Activated CD4-positive, alpha-beta T cell treated with anti-CD3 and anti-CD28 coated beads, Interleukin-2, amount 10 ng/mL, durations not matched to agents 7 days and 5 days (primary cell): ENCODE results near the gene SCART1. TPM values are rescaled to one million over a fixed set of nuclear protein-coding genes. Genes with fewer than 3 reads are reported as not detected.

ENCODE experiments used
- CTCF ChIA-PET: fragments of 350-600 bp; sonication (Branson Sonifier 250); formaldehyde crosslinking; loops from one replicate; lab custom pipeline; 2021; ENCODE audit warnings: antibody characterized with exemption; lab: Charles Lee
- POLR2A ChIA-PET: fragments of 350-600 bp; sonication (Branson Sonifier 250); formaldehyde crosslinking; loops from one replicate; lab custom pipeline; 2021; ENCODE audit warnings: antibody characterized with exemption; lab: Charles Lee
- DNase-seq: peaks from one replicate; pipeline ENCODE4 v3.0.0-alpha.2; 2020
- H3K27ac Mint-ChIP-seq: one replicate; pipeline ENCODE4 v1.8.0; 2021; ENCODE audit warnings: mild to moderate bottlenecking, moderate library complexity, mixed read lengths
- H3K27me3 Mint-ChIP-seq: one replicate; pipeline ENCODE4 v1.8.0; 2021; ENCODE audit warnings: mixed read lengths
- H3K36me3 Mint-ChIP-seq: one replicate; pipeline ENCODE4 v1.8.0; 2021; ENCODE audit warnings: low read depth, mixed read lengths
- H3K4me1 Mint-ChIP-seq: one replicate; pipeline ENCODE4 v1.8.0; 2021; ENCODE audit warnings: mixed read lengths
- H3K4me3 Mint-ChIP-seq: one replicate; pipeline ENCODE4 v1.8.0; 2021; ENCODE audit warnings: mild to moderate bottlenecking, moderate library complexity, mixed read lengths
- H3K9me3 Mint-ChIP-seq: one replicate; pipeline ENCODE4 v1.8.0; 2021; ENCODE audit warnings: mixed read lengths
- total RNA-seq, 2 experiments: library from RNA; stranded (reverse); gene quantifications; one replicate each; pipeline ENCODE4 v1.2.3, GENCODE V29; 2021

Gene SCART1
- total RNA-seq, 2 experiments from 2014 or later, result 3.7 to 4.5 TPM

GRCh38 chr10:133452453-133452852 lies 1.3 kb upstream of the SCART1 start:
- ChIA-PET CTCF (interaction anchor here (1.5 kb wide), 1 partner anchor 12 kb away, joined by 3 read pairs; no protein-coding TSS in a partner anchor), POLR2A (no interaction called here)
- Mint-ChIP-seq H3K27ac (no peak overlapping the region), H3K9me3 (peaks cover 20% of the 10 kb centered on the region), H3K36me3 (peaks cover 8% of the 10 kb centered on the region), H3K4me1 (no peaks in the 10 kb centered on the region), H3K27me3 (peaks cover 5% of the 10 kb centered on the region), H3K4me3 (no peak overlapping the region)
- no peak for DNase-seq

- no peaks in the 10 kb centered on the region for H3K4me1 Mint-ChIP-seq
- POLR2A ChIA-PET, result no interaction called here
- no peak for DNase-seq
- peaks cover 2% of the 10 kb centered on the region for H3K9me3 Mint-ChIP-seq
- H3K27me3 Mint-ChIP-seq, result peaks cover 4% of the 10 kb centered on the region
- H3K36me3 Mint-ChIP-seq, result no peaks in the 10 kb centered on the region
- H3K27ac Mint-ChIP-seq, result no peak overlapping the region
- peak overlapping the region; percentile 42 for H3K4me3 Mint-ChIP-seq
- CTCF ChIA-PET, result interaction anchor here (1.7 kb wide), 1 partner anchor 10 kb away, joined by 4 read pairs; no protein-coding TSS in a partner anchor
Observed at GRCh38 chr10:133454204-133454893, 604 bp downstream of the SCART1 start.

GRCh38 chr10:133455196-133455595 lies 1.5 kb downstream of the SCART1 start:
- Mint-ChIP-seq H3K4me1 (no peaks in the 10 kb centered on the region), H3K9me3 (no peaks in the 10 kb centered on the region), H3K36me3 (no peaks in the 10 kb centered on the region), H3K4me3 (no peak overlapping the region), H3K27ac (no peak overlapping the region), H3K27me3 (peaks cover 3% of the 10 kb centered on the region)
- DNase-seq, result no peak
- CTCF ChIA-PET, result no interaction called here
- POLR2A ChIA-PET, result no interaction called here

- POLR2A ChIA-PET, result no interaction called here
Observed at GRCh38 chr10:133455611-133456031, 1.9 kb downstream of the SCART1 start.

DNA sequence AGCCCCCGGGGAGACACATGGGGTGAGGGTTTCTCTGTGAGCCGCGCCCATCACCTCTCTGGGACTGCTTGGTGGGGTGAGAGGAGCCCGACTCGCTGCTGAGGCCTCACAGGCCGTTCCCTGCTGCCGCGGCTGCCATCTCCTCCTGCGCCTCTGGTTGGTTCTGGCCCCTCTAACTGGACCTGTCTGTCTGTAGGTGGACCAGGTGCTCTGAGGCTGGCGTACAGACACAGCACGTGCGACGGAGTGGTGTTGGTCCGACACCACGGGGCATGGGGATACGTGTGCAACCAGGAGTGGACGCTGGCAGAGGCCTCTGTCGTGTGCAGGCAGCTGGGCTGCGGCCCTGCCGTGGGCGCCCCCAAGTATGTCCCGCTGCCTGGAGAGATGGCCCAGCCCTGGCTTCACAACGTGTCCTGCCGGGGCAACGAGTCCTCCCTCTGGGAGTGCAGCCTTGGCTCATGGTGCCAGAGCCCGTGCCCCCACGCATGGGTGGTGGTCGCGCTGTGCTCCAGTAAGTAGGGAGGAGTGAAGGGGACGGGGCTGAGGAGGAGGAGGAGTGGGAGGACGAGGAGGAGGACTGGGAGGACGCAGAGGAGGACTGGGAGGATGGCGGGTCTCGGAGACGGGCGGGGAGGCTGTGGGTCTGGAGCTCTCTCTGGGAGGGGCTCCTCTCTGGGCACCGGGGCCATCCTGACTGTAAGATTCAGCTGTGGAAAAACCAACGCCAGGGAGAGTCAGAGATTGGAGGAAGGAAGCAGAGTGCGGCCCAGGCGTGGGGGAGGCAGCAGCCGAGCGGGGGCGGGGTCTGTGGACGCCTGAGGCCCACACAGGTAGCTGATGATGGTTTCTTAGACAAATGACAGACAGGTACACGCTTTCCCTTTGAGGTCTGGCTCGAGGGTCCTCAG lies 2.6 kb downstream of the SCART1 start:
- ChIA-PET POLR2A (no interaction called here), CTCF (interaction anchor here (0.9 kb wide), 1 partner anchor 17 kb away, joined by 3 read pairs; no protein-coding TSS in a partner anchor)
- H3K4me1 Mint-ChIP-seq, result no peaks in the 10 kb centered on the region

More at GRCh38 chr10:133455611-133456031, 1.9 kb downstream of the SCART1 start:
- no peaks in the 10 kb centered on the region for H3K9me3 Mint-ChIP-seq
- H3K4me3 Mint-ChIP-seq, result no peak overlapping the region
- no peak overlapping the region for H3K27ac Mint-ChIP-seq
- no peaks in the 10 kb centered on the region for H3K4me1 Mint-ChIP-seq
- peak; percentile 3 for DNase-seq
- peaks cover 3% of the 10 kb centered on the region for H3K27me3 Mint-ChIP-seq
- CTCF ChIA-PET, result no interaction called here
- H3K36me3 Mint-ChIP-seq, result no peaks in the 10 kb centered on the region

DNA sequence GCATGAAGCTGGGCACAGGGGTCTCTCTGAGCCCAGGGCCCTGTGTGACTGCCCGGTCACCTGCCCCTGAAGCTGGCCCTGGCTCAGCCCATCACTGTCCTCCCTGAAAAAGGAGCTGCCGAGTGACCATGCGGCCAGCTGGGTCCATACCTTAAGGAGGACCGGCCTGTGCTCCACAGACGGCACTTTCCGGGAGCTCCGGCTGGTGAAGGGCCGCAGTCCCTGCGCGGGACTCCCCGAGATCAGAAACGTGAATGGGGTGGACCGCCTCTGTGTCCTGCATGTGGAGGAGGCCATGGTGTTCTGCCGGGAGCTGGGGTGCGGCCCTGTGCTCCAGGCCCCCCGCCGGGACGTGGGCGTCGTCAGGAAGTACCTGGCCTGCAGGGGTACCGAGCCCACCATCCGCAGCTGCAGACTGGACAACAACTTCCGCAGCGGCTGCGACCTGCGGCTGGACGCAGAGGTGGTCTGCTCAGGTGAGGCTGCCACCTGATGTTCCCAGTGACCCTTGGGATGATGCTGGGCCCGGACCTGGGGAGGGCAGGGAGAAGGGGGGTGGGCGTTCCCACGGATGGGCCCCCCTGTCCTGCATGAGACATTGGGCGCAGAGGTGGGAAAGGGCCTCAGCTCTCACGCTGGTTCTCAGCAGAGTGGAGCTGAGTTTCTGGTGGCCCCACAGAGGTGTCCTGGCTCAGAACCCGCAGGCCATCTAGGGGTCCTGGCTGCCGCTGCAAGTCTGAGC lies 3.5 kb downstream of the SCART1 start:
- Mint-ChIP-seq H3K27ac (no peak overlapping the region), H3K4me1 (no peaks in the 10 kb centered on the region), H3K36me3 (no peaks in the 10 kb centered on the region), H3K4me3 (no peak overlapping the region), H3K9me3 (no peaks in the 10 kb centered on the region), H3K27me3 (peaks cover 3% of the 10 kb centered on the region)
- CTCF ChIA-PET, result interaction anchor here (0.9 kb wide), 1 partner anchor 18 kb away, joined by 3 read pairs; no protein-coding TSS in a partner anchor
- DNase-seq, result peak; percentile 3
- POLR2A ChIA-PET, result no interaction called here

More for the DNA sequence above, 2.6 kb downstream of the SCART1 start:
- no peak overlapping the region for H3K27ac Mint-ChIP-seq
- no peaks in the 10 kb centered on the region for H3K36me3 Mint-ChIP-seq
- DNase-seq, result peak; percentile 3
- peaks cover 3% of the 10 kb centered on the region for H3K27me3 Mint-ChIP-seq
- H3K4me3 Mint-ChIP-seq, result no peak overlapping the region
- no peaks in the 10 kb centered on the region for H3K9me3 Mint-ChIP-seq

- Mint-ChIP-seq H3K27me3 (peaks cover 1% of the 10 kb centered on the region), H3K27ac (no peak overlapping the region), H3K9me3 (no peaks in the 10 kb centered on the region), H3K4me3 (no peak overlapping the region), H3K4me1 (no peaks in the 10 kb centered on the region), H3K36me3 (no peaks in the 10 kb centered on the region)
- POLR2A ChIA-PET, result no interaction called here
- peak; percentile 5 for DNase-seq
- CTCF ChIA-PET, result no interaction called here
Observed at GRCh38 chr10:133458021-133458709, 4.4 kb downstream of the SCART1 start.

- ChIA-PET CTCF (no interaction called here), POLR2A (no interaction called here)
- no peaks in the 10 kb centered on the region for H3K9me3 Mint-ChIP-seq
- H3K27me3 Mint-ChIP-seq, result peaks cover 5% of the 10 kb centered on the region
- H3K4me3 Mint-ChIP-seq, result no peak overlapping the region
- no peaks in the 10 kb centered on the region for H3K4me1 Mint-ChIP-seq
- no peak for DNase-seq
- no peaks in the 10 kb centered on the region for H3K36me3 Mint-ChIP-seq
- no peak overlapping the region for H3K27ac Mint-ChIP-seq
Observed at GRCh38 chr10:133458710-133459453, 5.1 kb downstream of the SCART1 start.

DNA sequence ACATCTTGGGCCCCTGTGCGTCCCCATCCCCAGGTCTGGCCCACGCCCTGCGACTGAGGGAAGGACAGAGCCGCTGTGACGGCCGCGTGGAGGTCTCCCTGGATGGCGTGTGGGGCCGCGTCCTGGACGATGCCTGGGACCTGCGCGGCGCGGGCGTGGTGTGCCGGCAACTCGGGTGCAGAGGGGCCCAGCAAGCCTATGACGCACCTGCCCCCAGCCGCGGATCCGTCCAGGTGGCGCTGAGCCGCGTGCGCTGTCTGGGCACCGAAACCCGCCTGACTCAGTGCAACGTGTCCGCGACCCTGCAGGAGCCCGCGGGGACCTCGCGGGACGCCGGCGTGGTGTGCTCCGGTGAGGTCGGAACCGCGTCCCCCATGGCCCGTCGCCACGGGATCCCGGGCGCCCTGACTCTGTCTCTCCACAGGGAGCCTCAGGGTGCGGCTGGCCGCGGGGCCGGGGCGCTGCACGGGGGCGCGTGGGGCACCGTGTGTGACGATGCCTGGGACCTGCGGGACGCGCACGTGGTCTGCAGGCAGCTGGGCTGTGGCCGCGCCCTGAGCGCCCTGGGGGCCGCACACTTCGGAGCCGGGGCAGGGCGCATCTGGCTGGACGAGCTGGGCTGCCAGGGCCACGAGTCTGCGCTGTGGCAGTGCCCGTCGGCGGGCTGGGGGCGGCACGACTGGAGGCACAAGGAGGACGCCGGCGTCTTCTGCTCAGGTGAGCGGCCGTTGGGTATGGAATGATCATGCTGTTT lies 5.9 kb downstream of the SCART1 start:
- DNase-seq, result no peak

GRCh38 chr10:133460208-133460769 lies 6.5 kb downstream of the SCART1 start:
- CTCF ChIA-PET, result no interaction called here
- peaks cover 6% of the 10 kb centered on the region for H3K27me3 Mint-ChIP-seq
- H3K4me3 Mint-ChIP-seq, result no peak overlapping the region
- no peaks in the 10 kb centered on the region for H3K36me3 Mint-ChIP-seq
- no peak for DNase-seq
- no peaks in the 10 kb centered on the region for H3K9me3 Mint-ChIP-seq
- H3K27ac Mint-ChIP-seq, result no peak overlapping the region
- POLR2A ChIA-PET, result no interaction called here
- H3K4me1 Mint-ChIP-seq, result no peaks in the 10 kb centered on the region

More for the DNA sequence above, 5.9 kb downstream of the SCART1 start:
- H3K4me1 Mint-ChIP-seq, result no peaks in the 10 kb centered on the region
- no peak overlapping the region for H3K27ac Mint-ChIP-seq
- peaks cover 6% of the 10 kb centered on the region for H3K27me3 Mint-ChIP-seq
- ChIA-PET CTCF (no interaction called here), POLR2A (no interaction called here)
- no peaks in the 10 kb centered on the region for H3K36me3 Mint-ChIP-seq
- H3K9me3 Mint-ChIP-seq, result no peaks in the 10 kb centered on the region
- H3K4me3 Mint-ChIP-seq, result no peak overlapping the region

DNA sequence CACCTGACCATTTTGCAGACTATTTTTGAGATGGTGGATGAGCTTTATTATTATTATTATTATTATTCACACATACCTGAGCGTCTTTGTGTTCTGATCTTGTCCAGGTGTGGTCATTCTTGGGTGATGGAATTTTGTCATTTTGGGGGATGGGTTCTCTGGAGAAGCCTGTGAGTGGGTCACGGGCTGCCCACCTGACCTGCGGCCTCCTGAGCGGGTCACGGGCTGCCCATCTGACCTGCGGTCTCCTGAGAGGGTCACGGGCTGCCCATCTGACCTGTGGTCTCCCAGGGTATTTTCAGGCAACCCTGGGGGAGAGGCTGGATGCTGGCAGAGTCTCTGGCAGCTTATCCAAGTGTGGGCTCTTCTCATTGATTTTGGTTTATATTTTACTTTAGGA lies 7.3 kb downstream of the SCART1 start:
- ChIA-PET POLR2A (no interaction called here), CTCF (interaction anchor here (0.9 kb wide), 1 partner anchor 24 kb away, joined by 3 read pairs; no protein-coding TSS in a partner anchor)
- no peak for DNase-seq
- no peaks in the 10 kb centered on the region for H3K9me3 Mint-ChIP-seq
- H3K4me3 Mint-ChIP-seq, result no peak overlapping the region
- no peaks in the 10 kb centered on the region for H3K4me1 Mint-ChIP-seq
- peaks cover 6% of the 10 kb centered on the region for H3K27me3 Mint-ChIP-seq
- no peak overlapping the region for H3K27ac Mint-ChIP-seq
- no peaks in the 10 kb centered on the region for H3K36me3 Mint-ChIP-seq
